Fibroblast of peridontal ligament (primary cell): ENCODE data around the gene NRDE2.
A peak's percentile ranks its signal among the peaks of the same experiment; 100 is the strongest.

Experiments used
- DNase-seq: peaks from one replicate; pipeline ENCODE4 v3.0.0-alpha.2; 2010; ENCODE audit errors: extremely low read depth

Gene NRDE2, protein sequence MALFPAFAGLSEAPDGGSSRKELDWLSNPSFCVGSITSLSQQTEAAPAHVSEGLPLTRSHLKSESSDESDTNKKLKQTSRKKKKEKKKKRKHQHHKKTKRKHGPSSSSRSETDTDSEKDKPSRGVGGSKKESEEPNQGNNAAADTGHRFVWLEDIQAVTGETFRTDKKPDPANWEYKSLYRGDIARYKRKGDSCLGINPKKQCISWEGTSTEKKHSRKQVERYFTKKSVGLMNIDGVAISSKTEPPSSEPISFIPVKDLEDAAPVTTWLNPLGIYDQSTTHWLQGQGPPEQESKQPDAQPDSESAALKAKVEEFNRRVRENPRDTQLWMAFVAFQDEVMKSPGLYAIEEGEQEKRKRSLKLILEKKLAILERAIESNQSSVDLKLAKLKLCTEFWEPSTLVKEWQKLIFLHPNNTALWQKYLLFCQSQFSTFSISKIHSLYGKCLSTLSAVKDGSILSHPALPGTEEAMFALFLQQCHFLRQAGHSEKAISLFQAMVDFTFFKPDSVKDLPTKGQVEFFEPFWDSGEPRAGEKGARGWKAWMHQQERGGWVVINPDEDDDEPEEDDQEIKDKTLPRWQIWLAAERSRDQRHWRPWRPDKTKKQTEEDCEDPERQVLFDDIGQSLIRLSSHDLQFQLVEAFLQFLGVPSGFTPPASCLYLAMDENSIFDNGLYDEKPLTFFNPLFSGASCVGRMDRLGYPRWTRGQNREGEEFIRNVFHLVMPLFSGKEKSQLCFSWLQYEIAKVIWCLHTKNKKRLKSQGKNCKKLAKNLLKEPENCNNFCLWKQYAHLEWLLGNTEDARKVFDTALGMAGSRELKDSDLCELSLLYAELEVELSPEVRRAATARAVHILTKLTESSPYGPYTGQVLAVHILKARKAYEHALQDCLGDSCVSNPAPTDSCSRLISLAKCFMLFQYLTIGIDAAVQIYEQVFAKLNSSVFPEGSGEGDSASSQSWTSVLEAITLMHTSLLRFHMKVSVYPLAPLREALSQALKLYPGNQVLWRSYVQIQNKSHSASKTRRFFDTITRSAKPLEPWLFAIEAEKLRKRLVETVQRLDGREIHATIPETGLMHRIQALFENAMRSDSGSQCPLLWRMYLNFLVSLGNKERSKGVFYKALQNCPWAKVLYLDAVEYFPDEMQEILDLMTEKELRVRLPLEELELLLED

GRCh38 chr14:90331497-90332270, at the start of gene NRDE2:
NRDE2 (minus strand) TSS chr14:90331941; CDS start chr14:90331904, 37 bp downstream.
- peak; percentile 94 for DNase-seq

- DNase-seq: no peak
These were observed 49.5 kb upstream of the NRDE2 start for GRCh38 chr14:90381011-90381786.

DNA sequence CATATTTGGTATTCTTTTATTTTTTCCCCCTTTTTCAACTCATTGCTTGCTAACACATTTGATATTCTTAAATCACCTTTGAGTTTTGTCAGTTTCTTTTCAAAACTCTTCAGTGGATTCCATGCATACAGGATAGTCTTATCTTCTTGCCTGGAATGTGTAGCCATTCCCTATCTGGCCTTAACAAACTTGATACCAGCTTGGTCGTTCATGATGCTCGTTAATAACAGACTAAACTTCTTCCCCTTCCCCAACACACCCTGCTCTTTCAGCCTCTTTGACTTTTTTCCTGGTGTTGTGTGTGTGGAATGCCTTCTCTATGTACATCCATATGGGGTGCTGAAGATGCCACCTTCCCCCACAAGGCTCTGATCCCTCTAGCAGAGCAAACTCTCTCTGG, 47.4 kb upstream of the NRDE2 start:
- DNase-seq: no peak

DNA sequence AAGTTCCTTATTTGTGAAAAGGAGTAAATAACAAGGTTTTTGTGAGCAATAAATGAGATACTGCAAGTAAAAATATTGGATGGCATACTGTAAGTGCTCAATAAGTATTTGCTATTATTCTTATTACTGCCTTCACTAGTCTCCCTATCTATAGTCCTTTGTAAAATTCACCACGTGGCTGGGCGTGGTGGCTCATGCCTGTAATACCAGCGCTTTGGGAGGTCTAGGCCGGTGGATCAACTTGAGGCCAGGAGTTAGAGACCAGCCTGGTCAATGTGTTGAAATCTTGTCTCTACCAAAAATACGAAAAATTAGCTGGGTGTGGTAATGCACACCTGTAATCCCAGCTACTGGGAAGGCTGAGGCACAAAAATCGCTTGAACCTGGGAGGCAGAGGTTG, 46.5 kb upstream of the NRDE2 start:
- DNase-seq: no peak

DNA sequence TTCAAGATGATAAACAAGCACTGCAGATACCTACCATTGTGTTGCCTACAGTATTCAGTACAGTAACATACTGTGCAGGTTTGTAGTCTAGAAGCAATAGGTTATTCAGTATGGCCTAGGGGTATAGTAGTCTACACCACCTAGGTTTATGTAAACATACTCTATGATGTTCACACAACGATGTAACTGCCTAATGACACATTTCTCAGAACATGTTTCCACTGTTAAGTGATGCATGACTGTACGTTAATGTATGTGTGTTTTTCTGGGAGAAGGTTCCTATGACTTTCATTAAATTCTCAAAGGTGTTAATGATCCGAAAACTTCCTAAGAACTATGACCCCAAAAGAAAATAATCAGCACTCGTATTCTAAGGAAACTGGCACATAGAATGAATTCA, 44.2 kb upstream of the NRDE2 start:
- DNase-seq: no peak

DNA sequence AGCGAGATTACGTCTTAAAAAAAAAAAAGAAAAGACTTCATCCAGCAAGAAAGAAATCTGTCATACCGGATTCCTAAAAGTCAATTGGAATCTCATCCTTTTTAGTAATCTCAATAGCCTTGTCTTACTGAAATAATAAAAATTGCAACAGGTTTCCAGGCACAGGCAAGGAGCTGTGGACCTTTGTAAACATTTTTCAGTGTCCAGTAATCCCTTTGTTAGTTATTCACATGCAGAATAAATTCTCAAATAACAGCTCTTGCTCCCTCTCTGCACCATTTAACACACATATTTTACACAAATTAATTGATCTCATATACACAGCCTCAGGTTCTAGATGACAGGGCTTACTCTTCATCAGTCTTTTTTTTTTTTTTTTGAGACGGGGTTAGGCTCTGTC, 43.1 kb upstream of the NRDE2 start:
- no peak for DNase-seq

DNA sequence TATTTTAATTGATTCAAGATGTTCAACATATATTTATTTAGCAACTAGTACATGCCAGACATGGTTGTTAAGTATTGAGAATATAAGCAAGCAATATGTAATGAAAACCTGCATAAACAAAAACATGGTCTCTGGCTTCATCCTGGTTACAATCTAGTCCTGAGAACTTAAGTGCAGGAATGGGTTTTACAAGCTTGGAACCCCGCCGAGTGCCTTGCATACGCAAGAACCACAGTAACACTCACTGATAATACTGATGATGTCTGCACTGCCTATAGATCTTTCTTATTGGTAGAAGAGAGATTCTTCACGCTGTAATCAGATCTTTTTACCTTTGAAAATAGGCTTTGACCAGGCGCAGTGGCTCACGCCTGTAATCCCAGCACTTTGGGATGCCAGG, 42.1 kb upstream of the NRDE2 start:
- no peak for DNase-seq

- peak; percentile 31 for DNase-seq
These were observed 37.4 kb upstream of the NRDE2 start for GRCh38 chr14:90368946-90369721.

DNA sequence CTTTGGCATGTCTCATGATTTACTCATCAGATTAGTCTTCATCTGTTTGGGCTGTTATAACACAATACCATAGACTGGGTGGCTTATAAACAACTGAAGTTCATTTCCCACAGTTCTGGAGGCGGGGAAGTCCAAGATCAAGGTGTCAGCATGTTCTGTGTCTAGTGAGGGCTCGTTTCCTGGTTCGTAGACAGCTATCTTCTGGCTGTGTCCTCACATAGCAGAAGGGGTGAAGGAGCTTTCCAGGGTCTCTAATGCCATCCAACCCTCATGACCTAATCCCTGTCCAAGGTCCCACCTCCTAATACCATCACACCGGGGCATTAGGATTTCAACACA, 30.8 kb upstream of the NRDE2 start:
- DNase-seq: no peak

- no peak for DNase-seq
These were observed 30.3 kb upstream of the NRDE2 start for GRCh38 chr14:90361865-90362557.

DNA sequence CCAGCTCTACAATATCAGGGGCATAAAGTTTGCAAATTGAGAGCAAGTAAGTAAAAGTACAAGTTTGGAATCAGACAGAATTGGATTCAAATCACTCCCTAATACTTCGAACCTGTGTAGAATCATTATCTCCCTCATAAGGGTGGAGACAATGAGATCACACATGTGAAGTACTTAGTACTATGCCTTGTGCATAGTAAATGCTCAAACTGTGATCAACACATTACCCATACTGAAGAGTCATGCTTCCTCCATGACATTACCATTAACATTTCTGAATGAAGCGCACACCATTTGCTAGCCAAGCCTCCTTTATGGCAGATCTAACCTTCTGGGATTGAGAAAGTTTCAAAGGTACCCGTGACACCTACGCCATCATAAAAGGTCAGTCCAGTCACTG, 26.6 kb upstream of the NRDE2 start:
- no peak for DNase-seq

DNA sequence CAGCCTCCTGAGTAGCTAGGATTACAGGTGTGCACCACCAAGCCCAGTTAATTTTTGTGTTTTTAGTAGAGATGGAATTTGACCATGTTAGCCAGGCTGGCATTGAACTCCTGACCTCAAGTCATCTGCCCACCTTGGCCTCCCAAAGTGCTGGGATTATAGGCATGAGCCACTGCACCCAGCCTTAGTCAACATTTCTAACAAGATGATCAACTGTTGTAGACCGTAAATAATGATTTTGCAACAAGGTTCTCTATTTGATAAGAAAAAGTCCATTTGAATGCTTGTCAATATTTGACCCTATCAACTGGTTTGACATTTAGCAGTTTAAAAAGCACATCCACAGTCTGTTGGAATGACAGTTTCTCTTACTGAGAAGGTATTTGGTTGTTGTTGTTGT, 25.2 kb upstream of the NRDE2 start:
- DNase-seq: no peak

DNA sequence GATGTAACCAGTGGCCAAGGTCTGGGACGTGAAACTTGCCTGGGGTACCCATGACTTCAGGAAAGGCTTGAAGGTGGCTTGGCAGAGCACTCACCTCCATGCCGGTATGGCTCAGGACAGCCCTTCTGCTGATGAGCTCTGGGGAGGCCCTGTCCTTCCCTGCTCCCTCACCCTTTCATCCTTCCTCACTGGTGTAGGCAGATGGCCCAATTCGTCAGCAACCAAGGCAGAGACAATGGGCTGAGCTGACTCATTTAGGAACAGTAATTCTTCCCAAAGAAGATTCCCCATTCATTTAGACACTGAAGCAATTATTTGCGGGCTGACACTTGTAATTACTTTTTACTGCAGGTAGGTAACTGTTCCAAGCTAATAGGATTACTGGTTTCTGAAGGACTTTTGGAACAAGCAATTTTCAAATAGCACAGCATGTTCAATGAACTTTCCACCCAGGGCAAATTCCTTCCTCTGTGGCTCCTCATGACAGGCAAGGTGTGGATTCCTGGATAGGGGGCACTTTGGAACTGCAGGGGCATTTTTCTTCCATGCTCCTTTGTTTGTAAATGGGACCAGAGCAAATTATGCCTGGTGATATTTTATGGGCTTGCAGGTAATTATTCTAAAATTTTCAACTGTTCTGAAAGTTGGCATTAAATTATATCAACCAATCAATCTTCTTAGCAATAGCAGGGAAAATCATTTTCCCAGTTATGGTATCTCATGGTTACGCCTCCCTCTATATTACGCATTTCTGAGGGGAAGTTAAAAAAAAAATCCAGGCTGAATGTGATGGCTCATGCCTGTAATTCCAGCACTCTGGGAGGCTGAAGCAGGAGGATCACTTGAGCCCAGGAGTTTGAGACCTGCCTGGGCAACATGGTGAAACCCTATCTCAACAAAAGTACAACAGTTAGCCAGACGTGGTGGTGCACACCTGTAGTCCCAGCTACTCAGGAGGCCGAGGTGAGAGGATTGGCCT, 24.1 kb upstream of the NRDE2 start:
- DNase-seq: no peak

DNA sequence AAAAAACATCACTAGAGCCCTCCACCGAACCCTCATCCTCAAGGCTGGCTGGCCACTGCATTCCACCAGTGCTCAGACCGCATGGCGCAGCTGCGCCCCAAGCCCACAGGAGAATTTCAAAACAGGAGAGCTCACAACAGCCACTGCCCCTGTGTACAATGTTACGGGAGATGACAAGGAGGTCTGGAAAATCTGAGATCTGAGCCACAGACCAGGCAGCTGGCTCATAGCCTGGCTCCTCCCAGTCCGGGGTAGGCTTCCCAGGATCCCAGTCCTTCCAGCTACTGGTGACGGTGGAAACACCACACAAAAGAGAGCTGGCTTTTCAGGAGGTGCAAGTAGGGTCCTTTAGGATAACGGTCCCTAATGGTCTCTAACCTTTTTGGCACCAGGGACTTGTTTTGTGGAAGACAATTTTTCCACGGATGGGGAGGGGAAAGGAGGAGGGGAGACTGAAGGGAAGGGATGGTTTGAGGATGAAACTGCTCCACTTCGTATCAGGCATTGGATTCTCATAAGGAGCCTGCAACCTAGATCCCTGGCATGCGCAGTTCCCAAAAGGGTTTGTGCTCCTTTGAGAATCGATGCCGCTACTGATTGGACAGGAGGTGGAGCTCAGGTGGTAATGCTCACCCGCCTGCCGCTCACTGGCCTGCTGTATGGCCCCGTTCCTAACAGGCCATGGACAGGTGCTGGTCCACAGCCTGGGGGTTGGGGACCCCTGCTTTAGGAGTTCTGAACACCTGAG, 23.0 kb upstream of the NRDE2 start:
- no peak for DNase-seq

GRCh38 chr14:90349739-90350138, 18.0 kb upstream of the NRDE2 start:
- DNase-seq: no peak

- no peak for DNase-seq
These were observed 16.5 kb upstream of the NRDE2 start for GRCh38 chr14:90348270-90348669.

DNA sequence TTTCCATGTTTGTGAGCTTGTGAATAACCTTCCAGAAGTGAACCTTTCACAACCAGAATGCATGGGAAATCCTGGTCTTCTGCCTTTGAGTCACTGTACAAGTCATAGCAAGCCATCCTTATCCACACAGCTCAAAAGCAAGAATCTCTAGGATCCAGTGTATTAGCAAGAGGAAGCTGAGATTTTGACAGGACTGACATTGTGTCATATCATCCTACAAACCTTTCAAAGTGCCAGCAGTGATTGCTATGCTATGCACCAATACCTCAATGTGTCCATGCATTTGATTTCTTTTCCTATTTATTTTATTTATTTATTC, 13.5 kb upstream of the NRDE2 start:
- no peak for DNase-seq
